HEK293 (cell line): Measurements from ENCODE around the gene CHRM5.

Experiments
- KLF16 ChIP-seq: fragments of 450-650 bp; formaldehyde crosslinking; IDR thresholded peaks from 2 replicates; pipeline ENCODE4 v1.5.1; 2017; ENCODE audit warnings: missing biosample characterization, missing genetic modification characterization
- KLF9 ChIP-seq: fragments of 450-650 bp; formaldehyde crosslinking; IDR thresholded peaks from 2 replicates; pipeline ENCODE4 v1.5.1; 2016; ENCODE audit warnings: missing biosample characterization, missing genetic modification characterization, low read depth
- MZF1 ChIP-seq: fragments of 450-650 bp; formaldehyde crosslinking; IDR thresholded peaks from 2 replicates; pipeline ENCODE4 v1.5.1; 2017; ENCODE audit warnings: missing biosample characterization, missing genetic modification characterization, borderline replicate concordance
- OVOL3 ChIP-seq: fragments of 450-650 bp; formaldehyde crosslinking; IDR thresholded peaks from 2 replicates; pipeline ENCODE4 v1.5.1; 2016; ENCODE audit warnings: missing biosample characterization, missing genetic modification characterization
- REPIN1 ChIP-seq: fragments of 450-650 bp; formaldehyde crosslinking; IDR thresholded peaks from 2 replicates; pipeline ENCODE4 v1.5.1; 2017; ENCODE audit warnings: missing biosample characterization, missing genetic modification characterization, low read depth
- SALL2 ChIP-seq: fragments of 450-650 bp; formaldehyde crosslinking; IDR thresholded peaks from 2 replicates; pipeline ENCODE4 v1.5.0; 2017; ENCODE audit warnings: missing biosample characterization, mild to moderate bottlenecking, missing genetic modification characterization, borderline replicate concordance
- YY2 ChIP-seq: fragments of 450-650 bp; formaldehyde crosslinking; IDR thresholded peaks from 2 replicates; pipeline ENCODE4 v1.5.1; 2016; ENCODE audit warnings: missing biosample characterization, missing genetic modification characterization
- ZBTB8A ChIP-seq: fragments of 450-650 bp; formaldehyde crosslinking; IDR thresholded peaks from 2 replicates; pipeline ENCODE4 v1.5.1; 2016; ENCODE audit warnings: missing biosample characterization, missing genetic modification characterization
- ZEB2 ChIP-seq: fragments of 450-650 bp; formaldehyde crosslinking; IDR thresholded peaks from 2 replicates; pipeline ENCODE4 v1.5.1; 2016; ENCODE audit warnings: missing biosample characterization, missing genetic modification characterization
- ZNF10 ChIP-seq: fragments of 450-650 bp; formaldehyde crosslinking; IDR thresholded peaks from 2 replicates; pipeline ENCODE4 v1.5.1; 2017; ENCODE audit warnings: missing biosample characterization, missing genetic modification characterization
- ZNF140 ChIP-seq: fragments of 450-650 bp; formaldehyde crosslinking; IDR thresholded peaks from 2 replicates; pipeline ENCODE4 v1.5.1; 2016; ENCODE audit warnings: missing biosample characterization, missing genetic modification characterization
- ZNF148 ChIP-seq: fragments of 450-650 bp; formaldehyde crosslinking; IDR thresholded peaks from 2 replicates; pipeline ENCODE4 v1.5.0; 2017; ENCODE audit warnings: missing biosample characterization, missing genetic modification characterization, borderline replicate concordance
- ZNF214 ChIP-seq: fragments of 450-650 bp; formaldehyde crosslinking; IDR thresholded peaks from 2 replicates; pipeline ENCODE4 v1.5.1; 2017; ENCODE audit warnings: missing biosample characterization, mild to moderate bottlenecking, missing genetic modification characterization, borderline replicate concordance
- ZNF248 ChIP-seq: fragments of 450-650 bp; formaldehyde crosslinking; IDR thresholded peaks from 2 replicates; pipeline ENCODE4 v1.5.1; 2017; ENCODE audit warnings: missing biosample characterization, missing genetic modification characterization
- ZNF266 ChIP-seq: fragments of 450-650 bp; formaldehyde crosslinking; IDR thresholded peaks from 2 replicates; pipeline ENCODE4 v1.5.1; 2016; ENCODE audit warnings: missing biosample characterization, missing genetic modification characterization, low read depth
- ZNF292 ChIP-seq: fragments of 450-650 bp; formaldehyde crosslinking; IDR thresholded peaks from 2 replicates; pipeline ENCODE4 v1.5.1; 2016; ENCODE audit warnings: low read depth, missing biosample characterization, missing genetic modification characterization, borderline replicate concordance
- ZNF324 ChIP-seq: fragments of 450-650 bp; formaldehyde crosslinking; IDR thresholded peaks from 2 replicates; pipeline ENCODE4 v1.5.1; 2016; ENCODE audit warnings: missing biosample characterization, missing genetic modification characterization
- ZNF335 ChIP-seq: fragments of 450-650 bp; formaldehyde crosslinking; conservative IDR thresholded peaks from 2 replicates; pipeline ENCODE4 v1.5.1; 2016; ENCODE audit warnings: missing biosample characterization, missing genetic modification characterization
- ZNF37A ChIP-seq: fragments of 450-650 bp; IDR thresholded peaks from 2 replicates; pipeline ENCODE4 v1.5.1; 2018; ENCODE audit warnings: missing biosample characterization, missing genetic modification characterization
- ZNF391 ChIP-seq: fragments of 450-650 bp; formaldehyde crosslinking; IDR thresholded peaks from 2 replicates; pipeline ENCODE4 v1.5.1; 2016; ENCODE audit warnings: low read depth, missing biosample characterization, missing genetic modification characterization, borderline replicate concordance
- ZNF433 ChIP-seq: fragments of 450-650 bp; formaldehyde crosslinking; IDR thresholded peaks from 2 replicates; pipeline ENCODE4 v1.5.1; 2016; ENCODE audit warnings: missing biosample characterization, missing genetic modification characterization, low read depth
- ZNF501 ChIP-seq: fragments of 450-650 bp; formaldehyde crosslinking; IDR thresholded peaks from 2 replicates; pipeline ENCODE4 v1.5.1; 2016; ENCODE audit warnings: missing biosample characterization, missing genetic modification characterization
- ZNF548 ChIP-seq: fragments of 450-650 bp; formaldehyde crosslinking; IDR thresholded peaks from 2 replicates; pipeline ENCODE4 v1.5.1; 2016; ENCODE audit warnings: missing biosample characterization, missing genetic modification characterization
- ZNF596 ChIP-seq: fragments of 450-650 bp; IDR thresholded peaks from 2 replicates; pipeline ENCODE4 v1.5.0; 2018; ENCODE audit warnings: missing biosample characterization, mild to moderate bottlenecking, missing genetic modification characterization, moderate library complexity
- ZNF670 ChIP-seq: fragments of 450-650 bp; formaldehyde crosslinking; IDR thresholded peaks from 2 replicates; pipeline ENCODE4 v1.5.1; 2016; ENCODE audit warnings: missing biosample characterization, missing genetic modification characterization, low read depth
- ZNF704 ChIP-seq: fragments of 450-650 bp; formaldehyde crosslinking; IDR thresholded peaks from 2 replicates; pipeline ENCODE4 v1.5.1; 2016; ENCODE audit warnings: missing biosample characterization, missing genetic modification characterization
- ZNF707 ChIP-seq: fragments of 450-650 bp; formaldehyde crosslinking; IDR thresholded peaks from 2 replicates; pipeline ENCODE4 v1.5.1; 2016; ENCODE audit warnings: missing biosample characterization, missing genetic modification characterization
- ZNF777 ChIP-seq: fragments of 450-650 bp; formaldehyde crosslinking; IDR thresholded peaks from 2 replicates; pipeline ENCODE4 v1.5.1; 2017; ENCODE audit warnings: missing biosample characterization, missing genetic modification characterization, borderline replicate concordance
- ZNF791 ChIP-seq: fragments of 450-650 bp; formaldehyde crosslinking; IDR thresholded peaks from 2 replicates; pipeline ENCODE4 v1.5.1; 2016; ENCODE audit warnings: missing biosample characterization, missing genetic modification characterization
- TF ChIP-seq, protein P1 (sequence below): fragments of 450-650 bp; formaldehyde crosslinking; IDR thresholded peaks from 2 replicates; pipeline ENCODE4 v1.5.1; 2016; ENCODE audit warnings: missing biosample characterization, missing genetic modification characterization
- TF ChIP-seq, protein P2 (sequence below): fragments of 450-650 bp; formaldehyde crosslinking; IDR thresholded peaks from 2 replicates; pipeline ENCODE4 v1.5.1; 2016; ENCODE audit warnings: missing biosample characterization, missing genetic modification characterization

Gene CHRM5

DNA sequence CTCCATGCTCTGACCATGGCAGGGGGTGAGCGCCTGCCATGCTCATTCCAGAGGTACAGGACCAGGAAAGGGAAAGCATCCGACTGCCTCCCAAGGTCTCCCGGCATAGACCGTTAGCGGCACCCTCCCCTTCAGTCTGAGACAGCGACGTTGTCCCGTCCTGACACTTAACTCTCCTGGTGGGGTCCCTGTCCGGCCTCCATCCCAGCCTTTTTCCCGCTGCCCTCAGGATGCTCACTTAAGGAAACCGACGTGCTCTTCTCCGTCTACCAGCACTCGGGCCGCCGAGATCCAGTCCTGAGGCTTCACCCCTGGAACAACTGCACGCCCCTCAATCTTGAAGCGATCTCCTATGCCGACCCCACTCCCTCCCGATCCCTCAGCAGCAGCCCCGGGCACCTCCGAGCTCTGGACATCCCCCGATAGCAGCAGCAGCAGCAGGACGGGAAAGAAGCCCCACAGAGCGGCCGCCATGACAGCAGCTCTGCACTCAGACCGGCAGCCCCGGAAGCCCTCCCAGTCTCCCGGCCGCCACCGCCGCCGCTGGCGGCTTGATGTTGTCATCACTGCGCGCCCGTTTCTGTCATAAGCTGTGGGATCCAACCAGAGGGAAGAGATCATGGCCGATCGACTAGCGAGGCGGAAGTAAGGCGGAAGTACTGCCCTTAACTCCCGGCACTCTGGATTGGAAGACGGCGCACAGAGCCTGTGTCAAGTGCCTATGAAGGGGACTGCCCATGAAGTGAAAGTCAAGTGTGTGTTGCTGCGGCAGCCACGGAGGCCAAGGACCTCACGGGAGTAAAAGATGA, 133.3 kb downstream of the CHRM5 start, which contains the start of the genes EMC7 and PGBD4 (continued):
- TF ChIP-seq ZNF596 (tag by site-specific recombination) (no peak), ZNF266 (tag by site-specific recombination) (no peak), MZF1 (tag by site-specific recombination) (no peak), ZNF248 (tag by site-specific recombination) (no peak), ZNF704 (tag by site-specific recombination) (no peak), ZNF791 (tag by site-specific recombination) (no peak), REPIN1 (tag by site-specific recombination) (no peak), KLF9 (no peak), ZNF37A (tag by site-specific recombination) (no peak), ZBTB8A (tag by site-specific recombination) (0 out of 2 replicates have a peak, but pooled peaks have one; percentile 41), ZNF391 (tag by site-specific recombination) (peak; percentile 54; the same call in 1 of the 2 replicates), ZEB2 (tag by site-specific recombination) (peak; percentile 82), ZNF214 (no peak), ZNF335 (tag by site-specific recombination) (peak; percentile 79), ZNF433 (tag by site-specific recombination) (no peak), ZNF140 (no peak), ZNF548 (tag by site-specific recombination) (no peak), ZNF148 (tag by site-specific recombination) (no peak), ZNF292 (tag by site-specific recombination) (no peak), SALL2 (no peak), ZNF501 (tag by site-specific recombination) (peak; percentile 61), KLF16 (no peak), ZNF10 (tag by site-specific recombination) (no peak), OVOL3 (tag by site-specific recombination) (no peak), ZNF324 (tag by site-specific recombination) (0 out of 2 replicates have a peak, but pooled peaks have one; percentile 44), YY2 (tag by site-specific recombination) (peak; percentile 91), ZNF777 (tag by site-specific recombination) (no peak; the same call in 1 of the 2 replicates), ZNF707 (tag by site-specific recombination) (no peak), ZNF670 (tag by site-specific recombination) (no peak)
- TF ChIP-seq, protein P1, sequence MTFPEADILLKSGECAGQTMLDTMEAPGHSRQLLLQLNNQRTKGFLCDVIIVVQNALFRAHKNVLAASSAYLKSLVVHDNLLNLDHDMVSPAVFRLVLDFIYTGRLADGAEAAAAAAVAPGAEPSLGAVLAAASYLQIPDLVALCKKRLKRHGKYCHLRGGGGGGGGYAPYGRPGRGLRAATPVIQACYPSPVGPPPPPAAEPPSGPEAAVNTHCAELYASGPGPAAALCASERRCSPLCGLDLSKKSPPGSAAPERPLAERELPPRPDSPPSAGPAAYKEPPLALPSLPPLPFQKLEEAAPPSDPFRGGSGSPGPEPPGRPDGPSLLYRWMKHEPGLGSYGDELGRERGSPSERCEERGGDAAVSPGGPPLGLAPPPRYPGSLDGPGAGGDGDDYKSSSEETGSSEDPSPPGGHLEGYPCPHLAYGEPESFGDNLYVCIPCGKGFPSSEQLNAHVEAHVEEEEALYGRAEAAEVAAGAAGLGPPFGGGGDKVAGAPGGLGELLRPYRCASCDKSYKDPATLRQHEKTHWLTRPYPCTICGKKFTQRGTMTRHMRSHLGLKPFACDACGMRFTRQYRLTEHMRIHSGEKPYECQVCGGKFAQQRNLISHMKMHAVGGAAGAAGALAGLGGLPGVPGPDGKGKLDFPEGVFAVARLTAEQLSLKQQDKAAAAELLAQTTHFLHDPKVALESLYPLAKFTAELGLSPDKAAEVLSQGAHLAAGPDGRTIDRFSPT (tag by site-specific recombination): no peak
- TF ChIP-seq, protein P2, sequence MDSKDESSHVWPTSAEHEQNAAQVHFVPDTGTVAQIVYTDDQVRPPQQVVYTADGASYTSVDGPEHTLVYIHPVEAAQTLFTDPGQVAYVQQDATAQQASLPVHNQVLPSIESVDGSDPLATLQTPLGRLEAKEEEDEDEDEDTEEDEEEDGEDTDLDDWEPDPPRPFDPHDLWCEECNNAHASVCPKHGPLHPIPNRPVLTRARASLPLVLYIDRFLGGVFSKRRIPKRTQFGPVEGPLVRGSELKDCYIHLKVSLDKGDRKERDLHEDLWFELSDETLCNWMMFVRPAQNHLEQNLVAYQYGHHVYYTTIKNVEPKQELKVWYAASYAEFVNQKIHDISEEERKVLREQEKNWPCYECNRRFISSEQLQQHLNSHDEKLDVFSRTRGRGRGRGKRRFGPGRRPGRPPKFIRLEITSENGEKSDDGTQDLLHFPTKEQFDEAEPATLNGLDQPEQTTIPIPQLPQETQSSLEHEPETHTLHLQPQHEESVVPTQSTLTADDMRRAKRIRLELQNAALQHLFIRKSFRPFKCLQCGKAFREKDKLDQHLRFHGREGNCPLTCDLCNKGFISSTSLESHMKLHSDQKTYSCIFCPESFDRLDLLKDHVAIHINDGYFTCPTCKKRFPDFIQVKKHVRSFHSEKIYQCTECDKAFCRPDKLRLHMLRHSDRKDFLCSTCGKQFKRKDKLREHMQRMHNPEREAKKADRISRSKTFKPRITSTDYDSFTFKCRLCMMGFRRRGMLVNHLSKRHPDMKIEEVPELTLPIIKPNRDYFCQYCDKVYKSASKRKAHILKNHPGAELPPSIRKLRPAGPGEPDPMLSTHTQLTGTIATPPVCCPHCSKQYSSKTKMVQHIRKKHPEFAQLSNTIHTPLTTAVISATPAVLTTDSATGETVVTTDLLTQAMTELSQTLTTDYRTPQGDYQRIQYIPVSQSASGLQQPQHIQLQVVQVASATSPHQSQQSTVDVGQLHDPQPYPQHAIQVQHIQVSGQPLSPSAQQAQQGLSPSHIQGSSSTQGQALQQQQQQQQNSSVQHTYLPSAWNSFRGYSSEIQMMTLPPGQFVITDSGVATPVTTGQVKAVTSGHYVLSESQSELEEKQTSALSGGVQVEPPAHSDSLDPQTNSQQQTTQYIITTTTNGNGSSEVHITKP: 0 out of 2 replicates have a peak, but pooled peaks have one; percentile 16
